ENCODE measurements around the gene FAM25A. TPM values are rescaled to one million over a fixed set of nuclear protein-coding genes. Genes with fewer than 3 reads are reported as not detected.
A peak's percentile ranks its signal among the peaks of the same experiment; 100 is the strongest.

Gene FAM25A
- total RNA-seq, 1 donor: not detected

GRCh38 chr10:87053577-87054181, 33.6 kb downstream of the FAM25A start:
- no peak overlapping the region for H3K4me3 ChIP-seq (ENCODE audit: low read depth, low read length)
- no peak for TF ChIP-seq CTCF (IDR thresholded peaks at IDR 0.05; ENCODE audit: insufficient read depth, low read depth, low read length)
- no peak for DNase-seq (ENCODE audit: low read depth)

GRCh38 chr10:87054373-87055295, 34.5 kb downstream of the FAM25A start:
- peak; percentile 50 for TF ChIP-seq CTCF (IDR thresholded peaks at IDR 0.05; ENCODE audit: insufficient read depth, low read depth, low read length)

GRCh38 chr10:87058171-87058570, 38.1 kb downstream of the FAM25A start:
- H3K4me3 ChIP-seq (ENCODE audit: low read depth, low read length): no peak overlapping the region
- no peak for TF ChIP-seq CTCF (IDR thresholded peaks at IDR 0.05; ENCODE audit: insufficient read depth, low read depth, low read length)
- DNase-seq (ENCODE audit: low read depth): no peak

More at GRCh38 chr10:87054373-87055295, 34.5 kb downstream of the FAM25A start:
- DNase-seq (ENCODE audit: low read depth): peak; percentile 77
- no peak overlapping the region for H3K4me3 ChIP-seq (ENCODE audit: low read depth, low read length)

- DNase-seq (ENCODE audit: low read depth): no peak
- no peak for TF ChIP-seq CTCF (IDR thresholded peaks at IDR 0.05; ENCODE audit: insufficient read depth, low read depth, low read length)
- no peak overlapping the region for H3K4me3 ChIP-seq (ENCODE audit: low read depth, low read length)
These were observed 39.3 kb downstream of the FAM25A start for GRCh38 chr10:87059401-87059800.

GRCh38 chr10:87060280-87060928, 40.3 kb downstream of the FAM25A start:
- H3K4me3 ChIP-seq (ENCODE audit: low read depth, low read length): no peak overlapping the region
- DNase-seq (ENCODE audit: low read depth): no peak
- TF ChIP-seq CTCF (IDR thresholded peaks at IDR 0.05; ENCODE audit: insufficient read depth, low read depth, low read length): no peak

- no peak for DNase-seq (ENCODE audit: low read depth)
- H3K4me3 ChIP-seq (ENCODE audit: low read depth, low read length): no peak overlapping the region
- TF ChIP-seq CTCF (IDR thresholded peaks at IDR 0.05; ENCODE audit: insufficient read depth, low read depth, low read length): no peak
These were observed 44.6 kb downstream of the FAM25A start for GRCh38 chr10:87064651-87065050.
